Smooth muscle cell (in vitro differentiated cells): ENCODE measurements around the gene IFITM10. TPM values are rescaled to one million over a fixed set of nuclear protein-coding genes. Genes with fewer than 3 reads are reported as not detected.

Source experiments
- DNase-seq: peaks from one replicate; lab custom pipeline; 2025; ENCODE audit not compliant: unreplicated experiment; lab: John Stamatoyannopoulos, UW
- H2AFZ ChIP-seq: fragments of 200-600 bp; sonication (generic); 2 replicates; pipeline ENCODE4 v1.6.0; 2016; ENCODE audit warnings: antibody characterized with exemption, low read depth, mild to moderate bottlenecking
- H3F3A ChIP-seq: fragments of 200-600 bp; sonication (generic); 2 replicates; pipeline ENCODE4 v1.6.0; 2017; ENCODE audit warnings: antibody characterized with exemption, low read depth
- H3K27ac ChIP-seq: fragments of 200-600 bp; sonication (generic); 2 replicates; pipeline ENCODE4 v1.5.1; 2016; ENCODE audit warnings: low read depth, mild to moderate bottlenecking
- H3K27me3 ChIP-seq: fragments of 200-600 bp; sonication (generic); 2 replicates; pipeline ENCODE4 v1.6.1; 2016; ENCODE audit warnings: low read depth, mild to moderate bottlenecking
- H3K36me3 ChIP-seq: fragments of 200-600 bp; sonication (generic); 2 replicates; pipeline ENCODE4 v1.5.1; 2016; ENCODE audit warnings: low read depth
- H3K4me1 ChIP-seq: fragments of 200-600 bp; sonication (generic); 2 replicates; pipeline ENCODE4 v1.5.1; 2016; ENCODE audit warnings: low read depth
- H3K4me2 ChIP-seq: fragments of 200-600 bp; sonication (generic); 2 replicates; pipeline ENCODE4 v1.6.0; 2016; ENCODE audit warnings: mild to moderate bottlenecking
- H3K4me3 ChIP-seq: fragments of 200-600 bp; sonication (generic); 2 replicates; pipeline ENCODE4 v1.5.1; 2016; ENCODE audit warnings: mild to moderate bottlenecking
- H3K79me2 ChIP-seq: fragments of 200-600 bp; sonication (generic); 2 replicates; pipeline ENCODE4 v1.6.0; 2016; ENCODE audit warnings: low read depth, mild to moderate bottlenecking
- H3K9ac ChIP-seq: fragments of 200-600 bp; sonication (generic); 2 replicates; pipeline ENCODE4 v1.6.0; 2016; ENCODE audit warnings: low read depth
- H3K9me3 ChIP-seq: fragments of 200-600 bp; sonication (generic); replicated peaks from 2 replicates; pipeline ENCODE4 v1.5.1; 2016; ENCODE audit warnings: low read depth
- H4K20me1 ChIP-seq: fragments of 200-600 bp; sonication (generic); 2 replicates; pipeline ENCODE4 v1.6.0; 2016; ENCODE audit warnings: low read depth
- CTCF ChIP-seq: fragments of 200-600 bp; sonication (generic); IDR thresholded peaks from 2 replicates; pipeline ENCODE4 v1.5.1; 2017; ENCODE audit warnings: borderline replicate concordance, mild to moderate bottlenecking, antibody characterized with exemption; ENCODE audit not compliant: insufficient read depth, poor library complexity, severe bottlenecking
- WGBS: methylation state at CpG from one replicate; pipeline ENCODE4 v1.1.7; 2016; ENCODE audit warnings: low lambda C conversion rate; 5-methylcytosine and 5-hydroxymethylcytosine counted together
- polyA plus RNA-seq: library from polyadenylated mRNA; unstranded; fragments of >200 nt; fragmentation: Nextera tagmentation; extraction: Ambion mirVana; gene quantifications from 2 replicates; pipeline ENCODE4 v1.2.1, GENCODE V29; 2016
- total RNA-seq: library from RNA; depleted of rRNA; stranded (reverse); fragments of >200 nt; gene quantifications from 2 replicates; pipeline ENCODE4 v1.2.3, GENCODE V29; 2014

The IFITM10 gene
- total and polyA plus RNA-seq, 2 experiments from 2014 or later = 0.49 to 2.2 TPM

- no peak overlapping the region for H3K4me3 ChIP-seq
- no peaks in the 10 kb centered on the region for H3K36me3 ChIP-seq
- no peaks in the 10 kb centered on the region for H4K20me1 ChIP-seq
- no peak for DNase-seq
- H3K27ac ChIP-seq = no peak overlapping the region
- no peaks in the 10 kb centered on the region for H3K27me3 ChIP-seq
- no peak for TF ChIP-seq CTCF
- no peak overlapping the region for H3K9ac ChIP-seq
- H3K4me2 ChIP-seq = no peak overlapping the region
- H3F3A ChIP-seq = peaks cover 4% of the 10 kb centered on the region
- no peaks in the 10 kb centered on the region for H3K9me3 ChIP-seq
- WGBS = 89% methylated on average over 7 of the region's 7 CpGs
- no peak overlapping the region for H2AFZ ChIP-seq
- peaks cover 6% of the 10 kb centered on the region for H3K79me2 ChIP-seq
- peaks cover 9% of the 10 kb centered on the region for H3K4me1 ChIP-seq
Measured at GRCh38 chr11:1768141-1768469, 17.7 kb upstream of the IFITM10 start.

GRCh38 chr11:1767399-1768140 lies 17.2 kb upstream of the IFITM10 start:
- H3K9me3 ChIP-seq = no peaks in the 10 kb centered on the region
- no peak overlapping the region for H3K9ac ChIP-seq
- no peak overlapping the region for H3K4me2 ChIP-seq
- WGBS = 89% methylated on average over 18 of the region's 19 CpGs
- H2AFZ ChIP-seq = no peak overlapping the region
- H3K36me3 ChIP-seq = no peaks in the 10 kb centered on the region
- peaks cover 12% of the 10 kb centered on the region for H3K4me1 ChIP-seq
- H3K27ac ChIP-seq = no peak overlapping the region
- no peaks in the 10 kb centered on the region for H4K20me1 ChIP-seq
- TF ChIP-seq CTCF = no peak
- peaks cover 12% of the 10 kb centered on the region for H3K79me2 ChIP-seq
- no peaks in the 10 kb centered on the region for H3K27me3 ChIP-seq
- peaks cover 4% of the 10 kb centered on the region for H3F3A ChIP-seq
- no peak overlapping the region for H3K4me3 ChIP-seq
- no peak for DNase-seq

GRCh38 chr11:1766719-1767398 lies 16.5 kb upstream of the IFITM10 start:
- H3K4me2 ChIP-seq = no peak overlapping the region
- no peak overlapping the region for H3K9ac ChIP-seq
- TF ChIP-seq CTCF = no peak
- H3F3A ChIP-seq = no peaks in the 10 kb centered on the region
- WGBS = 91% methylated on average over 22 of the region's 22 CpGs
- H3K27me3 ChIP-seq = no peaks in the 10 kb centered on the region
- peaks cover 3% of the 10 kb centered on the region for H4K20me1 ChIP-seq
- no peak for DNase-seq
- peaks cover 12% of the 10 kb centered on the region for H3K79me2 ChIP-seq
- H3K4me3 ChIP-seq = no peak overlapping the region
- H3K4me1 ChIP-seq = peaks cover 5% of the 10 kb centered on the region
- H3K36me3 ChIP-seq = no peaks in the 10 kb centered on the region
- H2AFZ ChIP-seq = no peak overlapping the region
- H3K27ac ChIP-seq = no peak overlapping the region
- H3K9me3 ChIP-seq = no peaks in the 10 kb centered on the region
